Measurements from ENCODE around the gene CHTOP.

GRCh38 chr1:153688276-153688675, 54.4 kb downstream of the CHTOP start:
- TF ChIP-seq CEBPB (IDR thresholded peaks at IDR 0.05): no peak
- TF ChIP-seq MAX (IDR thresholded peaks at IDR 0.05): no peak
- TF ChIP-seq EP300 (IDR thresholded peaks at IDR 0.05; ENCODE audit: borderline replicate concordance): no peak
- no peak for TF ChIP-seq USF1 (IDR thresholded peaks at IDR 0.05)
- TF ChIP-seq RAD21 (IDR thresholded peaks at IDR 0.05; ENCODE audit: low read depth): no peak
- no peak for TF ChIP-seq CREB1 (IDR thresholded peaks at IDR 0.05; ENCODE audit: low read depth)
- TF ChIP-seq YY1 (IDR thresholded peaks at IDR 0.05; ENCODE audit: low read depth): no peak
- TF ChIP-seq REST (IDR thresholded peaks at IDR 0.05; ENCODE audit: low read depth): no peak
- no peak for TF ChIP-seq TCF12 (IDR thresholded peaks at IDR 0.05; ENCODE audit: low read depth)
- no peak for TF ChIP-seq NFIC (IDR thresholded peaks at IDR 0.05)
- TF ChIP-seq TAF1 (IDR thresholded peaks at IDR 0.05; ENCODE audit: low read depth): no peak
- TF ChIP-seq EGR1 (IDR thresholded peaks at IDR 0.05): no peak

All from Ishikawa (cell line).